ENCODE measurements around the gene COL21A1. TPM values are rescaled to one million over a fixed set of nuclear protein-coding genes. Genes with fewer than 3 reads are reported as not detected.

Gene COL21A1
- total RNA-seq, 3 donors from 2014 or later (not counting 1 experiment from before 2014, with no cell fraction given) = not detected

- Mint-ChIP-seq H3K4me3 (no peak overlapping the region), H3K4me1 (no peaks in the 10 kb centered on the region), H3K27me3 (ENCODE audit: low read depth in 2 of 2) (no peaks in the 10 kb centered on the region), H3K36me3 (no peaks in the 10 kb centered on the region), H3K27ac (no peak overlapping the region), H3K9me3 (peaks cover 3 to 10% of the 10 kb centered on the region in 2 donors)
- no peak for TF ChIP-seq CTCF (IDR thresholded peaks at IDR 0.05)
- no peak for DNase-seq
- ATAC-seq = no peak
- no peaks in the 10 kb centered on the region for H3K27me3 ChIP-seq (ENCODE audit: control insufficient read depth, insufficient read depth, low read length)
- H3K36me3 ChIP-seq (ENCODE audit: control insufficient read depth, insufficient read depth, low read length) = no peaks in the 10 kb centered on the region
- intact Hi-C loops (cut with micrococcal nuclease) = no loop called here
- no peaks in the 10 kb centered on the region for H3K9me3 ChIP-seq (ENCODE audit: control insufficient read depth, insufficient read depth, low read length)
- H3K4me3 ChIP-seq (ENCODE audit: low read length) = no peak overlapping the region
- H3K4me1 ChIP-seq (ENCODE audit: control insufficient read depth, insufficient read depth, low read length) = no peaks in the 10 kb centered on the region
- 75% methylated on average over 2 of the region's 2 CpGs for WGBS (ENCODE audit: insufficient coverage)
- no peak overlapping the region for H3K27ac ChIP-seq (ENCODE audit: low read length)
These were observed 219.5 kb downstream of the COL21A1 start for GRCh38 chr6:56027865-56028264.

- no peaks in the 10 kb centered on the region for H3K27me3 ChIP-seq (ENCODE audit: control insufficient read depth, insufficient read depth, low read length)
- no peaks in the 10 kb centered on the region for H3K4me1 ChIP-seq (ENCODE audit: control insufficient read depth, insufficient read depth, low read length)
- Mint-ChIP-seq H3K4me3 (no peak overlapping the region), H3K4me1 (no peaks in the 10 kb centered on the region), H3K27ac (no peak overlapping the region), H3K9me3 (peaks cover 2 to 7% of the 10 kb centered on the region in 2 donors), H3K36me3 (no peaks in the 10 kb centered on the region), H3K27me3 (ENCODE audit: low read depth in 2 of 2) (no peaks in the 10 kb centered on the region)
- no peak overlapping the region for H3K27ac ChIP-seq (ENCODE audit: low read length)
- no peak for TF ChIP-seq CTCF (IDR thresholded peaks at IDR 0.05)
- ATAC-seq = no peak
- no peak for DNase-seq
- H3K4me3 ChIP-seq (ENCODE audit: low read length) = no peak overlapping the region
- intact Hi-C loops (cut with micrococcal nuclease) = no loop called here
- no peaks in the 10 kb centered on the region for H3K36me3 ChIP-seq (ENCODE audit: control insufficient read depth, insufficient read depth, low read length)
- H3K9me3 ChIP-seq (ENCODE audit: control insufficient read depth, insufficient read depth, low read length) = no peaks in the 10 kb centered on the region
- WGBS (ENCODE audit: insufficient coverage) = no CpG with 5 or more reads among the region's 2 CpGs
These were observed 220.8 kb downstream of the COL21A1 start for GRCh38 chr6:56026455-56027180.

GRCh38 chr6:56025795-56026194, 221.6 kb downstream of the COL21A1 start:
- H3K9me3 ChIP-seq (ENCODE audit: control insufficient read depth, insufficient read depth, low read length) = no peaks in the 10 kb centered on the region
- H3K27me3 ChIP-seq (ENCODE audit: control insufficient read depth, insufficient read depth, low read length) = no peaks in the 10 kb centered on the region
- Mint-ChIP-seq H3K4me3 (no peak overlapping the region), H3K36me3 (no peaks in the 10 kb centered on the region), H3K27me3 (ENCODE audit: low read depth in 2 of 2) (no peaks in the 10 kb centered on the region), H3K27ac (no peak overlapping the region), H3K9me3 (peaks cover 2 to 3% of the 10 kb centered on the region in 2 donors), H3K4me1 (no peaks in the 10 kb centered on the region)
- H3K4me3 ChIP-seq (ENCODE audit: low read length) = no peak overlapping the region
- H3K27ac ChIP-seq (ENCODE audit: low read length) = no peak overlapping the region
- no peak for TF ChIP-seq CTCF (IDR thresholded peaks at IDR 0.05)
- H3K36me3 ChIP-seq (ENCODE audit: control insufficient read depth, insufficient read depth, low read length) = no peaks in the 10 kb centered on the region
- ATAC-seq (no peak), DNase-seq (no peak)
- H3K4me1 ChIP-seq (ENCODE audit: control insufficient read depth, insufficient read depth, low read length) = no peaks in the 10 kb centered on the region
- intact Hi-C loops (cut with micrococcal nuclease) = no loop called here

- H3K4me3 ChIP-seq (ENCODE audit: low read length) = no peak overlapping the region
- no peaks in the 10 kb centered on the region for H3K27me3 ChIP-seq (ENCODE audit: control insufficient read depth, insufficient read depth, low read length)
- H3K9me3 ChIP-seq (ENCODE audit: control insufficient read depth, insufficient read depth, low read length) = no peaks in the 10 kb centered on the region
- no peaks in the 10 kb centered on the region for H3K27me3 Mint-ChIP-seq (ENCODE audit: low read depth in 2 of 2)
- H3K4me1 ChIP-seq (ENCODE audit: control insufficient read depth, insufficient read depth, low read length) = no peaks in the 10 kb centered on the region
- no peaks in the 10 kb centered on the region for H3K36me3 Mint-ChIP-seq
- no peaks in the 10 kb centered on the region for H3K4me1 Mint-ChIP-seq
- peaks cover 2 to 3% of the 10 kb centered on the region in 2 donors for H3K9me3 Mint-ChIP-seq
- WGBS (ENCODE audit: insufficient coverage) = 89% methylated on average over 5 of the region's 5 CpGs
- ATAC-seq (no peak), DNase-seq (no peak)
- no peaks in the 10 kb centered on the region for H3K36me3 ChIP-seq (ENCODE audit: control insufficient read depth, insufficient read depth, low read length)
- H3K4me3 Mint-ChIP-seq = no peak overlapping the region
- H3K27ac ChIP-seq (ENCODE audit: low read length) = no peak overlapping the region
- intact Hi-C loops (cut with micrococcal nuclease) = no loop called here
- H3K27ac Mint-ChIP-seq = no peak overlapping the region
- TF ChIP-seq CTCF (IDR thresholded peaks at IDR 0.05) = no peak
These were observed 222.4 kb downstream of the COL21A1 start for GRCh38 chr6:56024931-56025330.

All from natural killer cell (primary cell).